Body of pancreas (tissue), 4 donors: ENCODE data around the gene DTX3L. TPM values are rescaled to one million over a fixed set of nuclear protein-coding genes. Genes with fewer than 3 reads are reported as not detected.

Experiments used
- ATAC-seq: fragments of 150-250 bp; one replicate; pipeline ENCODE4 v1.9.1; 2016
- DNase-seq, 4 donors: peaks; one replicate each; pipeline ENCODE4 v3.0.0-alpha.2; 2019
- H3K27ac ChIP-seq, 4 donors: fragments of 200-600 bp; sonication (generic); 1 replicate in 3 of 4; 2 replicates in 1 of 4; pipeline versions ENCODE4 v1.5.1 to v1.6.1; 2016 to 2019; ENCODE audit warnings: mild to moderate bottlenecking in 1 of 4, mixed read lengths in 1 of 4, moderate library complexity in 1 of 4
- H3K27me3 ChIP-seq, 2 donors: fragments of 200-600 bp; sonication (generic); one replicate each; pipeline ENCODE4 v1.6.0; 2016; ENCODE audit warnings: mild to moderate bottlenecking in 1 of 2
- H3K36me3 ChIP-seq, 2 donors: fragments of 200-600 bp; sonication (generic); replicated peaks in 1 of 2; 2 replicates each; pipeline ENCODE4 v1.5.1; 2016; ENCODE audit warnings: low read depth in 2 of 2; ENCODE audit not compliant: insufficient read depth in 1 of 2
- H3K4me1 ChIP-seq: fragments of 200-600 bp; sonication (generic); one replicate; pipeline ENCODE4 v1.6.0; 2016
- H3K4me3 ChIP-seq, 2 donors: fragments of 200-600 bp; sonication (generic); 1 replicate in 1 of 2; 2 replicates in 1 of 2; pipeline ENCODE4 v1.5.1; 2016 to 2019
- H3K9me3 ChIP-seq, 3 donors: fragments of 200-600 bp; sonication (generic); 1 replicate in 2 of 3; 2 replicates in 1 of 3; pipeline ENCODE4 v1.5.1; 2016
- POLR2A ChIP-seq, 3 donors: fragments of 450-650 bp; IDR thresholded peaks; one replicate each; pipeline ENCODE4 v1.6.1; 2016; ENCODE audit warnings: antibody characterized with exemption in 3 of 3, mild to moderate bottlenecking in 2 of 3
- WGBS, 2 donors: methylation state at CpG; one replicate each; pipeline ENCODE4 v1.1.5; 2017; 5-methylcytosine and 5-hydroxymethylcytosine counted together
- intact Hi-C: fragments of 100-400 bp; cut with DNase I; formaldehyde crosslinking; loops from one replicate; pipeline ENCODE4 v1.15.1; 2023
- total RNA-seq, 2 donors: library from RNA; depleted of rRNA; stranded (reverse); fragments of >200 nt; gene quantifications; one replicate each; pipeline ENCODE4 v1.1.0, GENCODE V29; 2016
- TF ChIP-seq, protein P1 (sequence below), 7 experiments: fragments of 450-650 bp in 4 of 7; fragments of 200-600 bp in 3 of 7; sonication (generic) in 3 of 7; IDR thresholded peaks; one replicate each; pipeline ENCODE4 v1.5.1; 2016 to 2019; ENCODE audit warnings: antibody characterized with exemption in 7 of 7

The DTX3L gene
- total RNA-seq, 2 donors from 2014 or later, result 13.5 to 17.6 TPM

DNA sequence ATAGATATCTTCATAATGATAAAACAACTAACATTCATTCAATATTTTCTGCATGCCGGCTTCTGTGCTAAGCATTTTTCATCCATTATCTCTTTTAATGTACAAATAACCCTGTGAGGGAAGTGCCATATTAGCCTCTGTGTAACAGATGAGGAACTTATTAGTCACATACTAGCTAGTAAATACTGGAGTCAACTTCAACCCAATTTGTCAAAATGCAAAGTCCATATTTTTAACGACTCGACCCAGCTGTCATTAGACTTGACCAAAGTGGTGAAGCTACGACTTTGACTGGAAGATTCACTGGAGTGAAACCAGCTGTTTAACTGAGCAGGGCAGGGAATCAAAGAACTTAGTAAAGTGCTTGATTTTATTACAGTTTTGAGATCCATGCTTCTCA lies 54.9 kb downstream of the DTX3L start:
- intact Hi-C loops, result no loop called here
- ATAC-seq (no peak), DNase-seq (no peak)
- H3K9me3 ChIP-seq, result no peaks in the 10 kb centered on the region
- H3K27ac ChIP-seq, result no peak overlapping the region
- TF ChIP-seq, protein P1, sequence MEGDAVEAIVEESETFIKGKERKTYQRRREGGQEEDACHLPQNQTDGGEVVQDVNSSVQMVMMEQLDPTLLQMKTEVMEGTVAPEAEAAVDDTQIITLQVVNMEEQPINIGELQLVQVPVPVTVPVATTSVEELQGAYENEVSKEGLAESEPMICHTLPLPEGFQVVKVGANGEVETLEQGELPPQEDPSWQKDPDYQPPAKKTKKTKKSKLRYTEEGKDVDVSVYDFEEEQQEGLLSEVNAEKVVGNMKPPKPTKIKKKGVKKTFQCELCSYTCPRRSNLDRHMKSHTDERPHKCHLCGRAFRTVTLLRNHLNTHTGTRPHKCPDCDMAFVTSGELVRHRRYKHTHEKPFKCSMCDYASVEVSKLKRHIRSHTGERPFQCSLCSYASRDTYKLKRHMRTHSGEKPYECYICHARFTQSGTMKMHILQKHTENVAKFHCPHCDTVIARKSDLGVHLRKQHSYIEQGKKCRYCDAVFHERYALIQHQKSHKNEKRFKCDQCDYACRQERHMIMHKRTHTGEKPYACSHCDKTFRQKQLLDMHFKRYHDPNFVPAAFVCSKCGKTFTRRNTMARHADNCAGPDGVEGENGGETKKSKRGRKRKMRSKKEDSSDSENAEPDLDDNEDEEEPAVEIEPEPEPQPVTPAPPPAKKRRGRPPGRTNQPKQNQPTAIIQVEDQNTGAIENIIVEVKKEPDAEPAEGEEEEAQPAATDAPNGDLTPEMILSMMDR (IDR thresholded peaks at IDR 0.05), result no peak
- TF ChIP-seq POLR2A (IDR thresholded peaks at IDR 0.05), result no peak
- no peaks in the 10 kb centered on the region for H3K36me3 ChIP-seq
- H3K4me3 ChIP-seq, result no peak overlapping the region
- no peaks in the 10 kb centered on the region for H3K4me1 ChIP-seq
- WGBS, 2 donors, result 60 to 84% methylated on average over 4 of the region's 4 CpGs
- no peaks in the 10 kb centered on the region for H3K27me3 ChIP-seq

DNA sequence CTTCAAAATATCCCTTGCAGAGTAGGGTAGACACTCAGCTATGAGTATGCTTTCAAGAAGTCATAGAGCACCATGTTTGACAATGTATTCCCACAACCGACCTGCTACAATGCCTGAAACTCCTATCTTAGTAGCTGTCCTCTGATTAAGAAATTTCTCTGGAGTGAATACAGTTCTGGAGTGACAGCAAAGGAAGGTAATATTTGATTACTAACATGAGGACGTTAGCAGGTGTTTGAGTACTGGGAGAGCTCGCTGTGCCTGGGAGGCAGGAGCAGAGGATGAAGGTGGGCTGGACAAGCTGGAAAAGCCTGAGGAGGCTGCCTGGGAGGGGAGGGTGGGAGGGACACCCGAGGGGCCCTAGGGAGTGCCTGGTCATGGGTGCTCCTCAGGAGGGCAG lies 56.3 kb downstream of the DTX3L start:
- intact Hi-C loops, result no loop called here
- 26 to 37% methylated on average over 4 of the region's 4 CpGs for WGBS, 2 donors

DNA sequence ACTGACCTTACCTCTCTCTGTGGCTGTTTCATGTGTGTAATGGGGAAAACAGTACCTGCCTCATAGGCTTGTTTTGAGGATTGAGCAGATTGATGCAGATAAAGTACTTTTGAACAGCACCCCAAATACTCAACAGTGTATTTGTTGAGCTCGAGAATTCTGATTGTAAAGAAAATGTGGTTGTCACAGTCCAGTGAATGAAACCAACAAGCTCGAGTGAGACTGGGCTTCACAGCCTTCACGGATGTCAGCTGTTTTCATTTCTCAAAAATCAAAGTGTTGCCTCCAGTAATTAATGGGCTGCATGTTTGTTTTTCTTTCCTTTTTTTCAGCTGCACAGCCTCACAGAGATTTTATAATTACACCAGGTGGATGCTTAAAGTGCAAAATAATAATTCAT lies 57.0 kb downstream of the DTX3L start:
- no peaks in the 10 kb centered on the region for H3K36me3 ChIP-seq
- WGBS, 2 donors, result 42 to 62% methylated on average over 3 of the region's 3 CpGs
- no peaks in the 10 kb centered on the region for H3K27me3 ChIP-seq
- intact Hi-C loops, result no loop called here
- TF ChIP-seq POLR2A (IDR thresholded peaks at IDR 0.05), result no peak
- TF ChIP-seq, protein P1 (IDR thresholded peaks at IDR 0.05), result no peak
- no peak overlapping the region for H3K27ac ChIP-seq
- ATAC-seq (no peak), DNase-seq (no peak)
- H3K4me3 ChIP-seq, result no peak overlapping the region
- H3K4me1 ChIP-seq, result no peaks in the 10 kb centered on the region
- H3K9me3 ChIP-seq, result no peaks in the 10 kb centered on the region

More for the DNA sequence above, 56.3 kb downstream of the DTX3L start:
- Histone ChIP-seq H3K36me3 (no peaks in the 10 kb centered on the region), H3K9me3 (no peaks in the 10 kb centered on the region), H3K4me1 (no peaks in the 10 kb centered on the region), H3K27ac (no peak overlapping the region), H3K4me3 (no peak overlapping the region), H3K27me3 (no peaks in the 10 kb centered on the region)
- TF ChIP-seq, protein P1 (IDR thresholded peaks at IDR 0.05), result no peak
- no peak for TF ChIP-seq POLR2A (IDR thresholded peaks at IDR 0.05)
- ATAC-seq, result peak; percentile 33
- DNase-seq, result no peak

DNA sequence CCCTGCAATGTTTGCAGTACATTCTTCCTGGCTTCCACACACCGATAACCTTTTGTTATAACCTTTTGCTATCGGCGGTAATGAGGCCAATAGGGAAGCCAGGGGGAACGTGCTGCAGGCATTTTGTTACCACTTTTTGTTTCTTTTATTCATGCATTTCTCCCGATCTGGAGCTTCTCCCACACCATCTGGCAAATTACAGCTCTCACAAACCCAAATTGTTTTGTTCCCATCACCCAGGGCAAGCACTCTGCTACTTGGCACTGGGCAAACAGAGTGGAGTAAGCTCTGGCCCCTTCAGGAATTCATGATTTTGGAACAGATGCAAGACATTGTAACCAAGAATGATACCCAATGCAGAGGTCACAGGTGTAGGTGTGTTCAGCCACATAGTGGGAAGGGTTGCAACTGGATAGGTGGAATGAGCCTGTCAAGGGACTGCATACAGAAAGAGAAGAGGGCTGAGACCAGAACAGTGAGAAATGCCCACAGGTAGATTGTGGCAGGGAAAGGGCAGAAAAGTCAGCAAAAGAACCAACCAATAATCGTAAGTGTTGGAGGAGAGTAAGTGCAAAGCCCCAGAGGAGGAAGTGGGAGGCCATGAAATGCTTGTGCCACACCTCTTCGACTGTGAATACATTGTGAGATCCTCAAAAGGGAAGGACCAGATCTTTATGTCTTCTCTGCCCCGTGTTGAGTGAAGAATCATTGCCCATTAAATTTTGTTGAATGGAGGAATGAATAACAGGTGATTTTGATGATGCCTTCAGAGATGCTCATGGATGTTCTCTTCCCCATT lies 59.1 kb downstream of the DTX3L start:
- H3K4me1 ChIP-seq, result no peaks in the 10 kb centered on the region
- DNase-seq, result no peak
- WGBS, 2 donors, result 81 to 84% methylated on average over 8 of the region's 8 CpGs
- intact Hi-C loops, result no loop called here
- ATAC-seq, result no peak
- no peak overlapping the region for H3K27ac ChIP-seq
- H3K4me3 ChIP-seq, result no peak overlapping the region
- no peaks in the 10 kb centered on the region for H3K36me3 ChIP-seq
- no peak for TF ChIP-seq POLR2A (IDR thresholded peaks at IDR 0.05)
- TF ChIP-seq, protein P1 (IDR thresholded peaks at IDR 0.05), result no peak
- no peaks in the 10 kb centered on the region for H3K9me3 ChIP-seq
- H3K27me3 ChIP-seq, result no peaks in the 10 kb centered on the region

Other genes with a start within 250 kb of the DTX3L start
- gene CSTA, start 239.1 kb upstream of the DTX3L start, total RNA-seq, result 1 to 10 TPM in 1 of 2 donors, not detected in 1; 1.3 TPM
- 10 to 100 TPM; 17.6 to 36.6 TPM for gene MIX23, start 181.1 kb upstream of the DTX3L start, total RNA-seq
- 10 to 100 TPM in 1 of 2 donors, 1 to 10 TPM in 1; 8.6 to 24.1 TPM for gene FAM162A, start 180.2 kb upstream of the DTX3L start, total RNA-seq
- 1 to 10 TPM; 5.6 to 6.2 TPM for gene WDR5B, start 148.3 kb upstream of the DTX3L start, total RNA-seq
- 10 to 100 TPM; 20.2 to 28.7 TPM for gene KPNA1, start 49.4 kb upstream of the DTX3L start, total RNA-seq
- gene PARP9, start within 50 bp of the DTX3L start, total RNA-seq, result 10 to 100 TPM; 13.2 to 17.1 TPM
- gene PARP15, start 13.3 kb downstream of the DTX3L start, total RNA-seq, result under 1 TPM in 1 of 2 donors, not detected in 1; 0.52 TPM
- gene PARP14, start 116.5 kb downstream of the DTX3L start, total RNA-seq, result 10 to 100 TPM; 31.6 to 31.9 TPM
- 1 to 10 TPM; 9.2 to 9.6 TPM for gene HSPBAP1, start 229.5 kb downstream of the DTX3L start, total RNA-seq
- 10 to 100 TPM; 20.8 to 23.6 TPM for gene SLC49A4, start 230.7 kb downstream of the DTX3L start, total RNA-seq